ENCODE data around the gene GDA.

The GDA gene

GRCh38 chr9:72203205-72203803 is 54.1 kb downstream of the GDA start:
- Histone ChIP-seq H2AFZ (ENCODE audit: low read depth, low read length) (no peak overlapping the region), H3K36me3 (ENCODE audit: control insufficient read depth in 1 of 2, insufficient read depth in 2 of 2, low read depth in 1 of 2, low read length in 2 of 2) (no peaks in the 10 kb centered on the region), H2AK5ac (ENCODE audit: low read length, severe bottlenecking) (no peak overlapping the region), H3K27ac (ENCODE audit: low read length, poor library complexity, severe bottlenecking) (no peak overlapping the region), H3K9me3 (ENCODE audit: control insufficient read depth, low read length) (no peaks in the 10 kb centered on the region), H2BK120ac (ENCODE audit: low read depth, low read length) (no peak overlapping the region), H3K18ac (ENCODE audit: low read depth in 1 of 2, low read length in 2 of 2) (no peak overlapping the region), H2BK12ac (ENCODE audit: low read length in 2 of 2) (no peak overlapping the region), H3K23ac (ENCODE audit: low read length in 2 of 2) (no peak overlapping the region), H2BK15ac (ENCODE audit: low read depth, poor library complexity, severe bottlenecking) (no peak overlapping the region), H2BK5ac (ENCODE audit: low read depth, low read length, poor library complexity, severe bottlenecking) (no peak overlapping the region), H3K14ac (ENCODE audit: low read length in 2 of 2) (no peak overlapping the region), H3K4me1 (ENCODE audit: control insufficient read depth, insufficient read depth, low read depth, low read length) (no peaks in the 10 kb centered on the region), H3K4me3 (ENCODE audit: insufficient read depth in 1 of 2, low read depth in 1 of 2, low read length in 2 of 2) (no peak overlapping the region), H4K8ac (ENCODE audit: low read length) (no peak overlapping the region), H3K4ac (ENCODE audit: low read depth in 1 of 2, low read length in 2 of 2) (no peak overlapping the region), H3K79me1 (replicated peaks; ENCODE audit: low read length, poor library complexity, severe bottlenecking) (no peaks in the 10 kb centered on the region), H3K4me2 (ENCODE audit: low read length, poor library complexity, severe bottlenecking) (no peak overlapping the region), H3K9ac (ENCODE audit: low read length) (no peak overlapping the region), H3K27me3 (ENCODE audit: control insufficient read depth in 1 of 2, insufficient read depth in 1 of 2, low read length in 2 of 2) (peaks cover 0 to 2% of the 10 kb centered on the region in 2 experiments), H4K91ac (ENCODE audit: low read length) (no peak overlapping the region)
- peak; percentile 32 for DNase-seq
- WGBS = 64% methylated on average over 3 of the region's 3 CpGs

GRCh38 chr9:72204062-72204461 is 54.8 kb downstream of the GDA start:
- no peak overlapping the region for H2BK5ac ChIP-seq (ENCODE audit: low read depth, low read length, poor library complexity, severe bottlenecking)

GRCh38 chr9:72205513-72205912 is 56.3 kb downstream of the GDA start:
- no peak overlapping the region for H2AFZ ChIP-seq (ENCODE audit: low read depth, low read length)
- no peaks in the 10 kb centered on the region for H3K4me1 ChIP-seq (ENCODE audit: control insufficient read depth, insufficient read depth, low read depth, low read length)
- H3K9ac ChIP-seq (ENCODE audit: low read length) = no peak overlapping the region
- DNase-seq = no peak
- no peak overlapping the region for H4K91ac ChIP-seq (ENCODE audit: low read length)
- peaks cover 2 to 3% of the 10 kb centered on the region in 2 experiments for H3K27me3 ChIP-seq (ENCODE audit: control insufficient read depth in 1 of 2, insufficient read depth in 1 of 2, low read length in 2 of 2)
- no peak overlapping the region for H3K14ac ChIP-seq (ENCODE audit: low read length in 2 of 2)
- no peak overlapping the region for H4K8ac ChIP-seq (ENCODE audit: low read length)
- no peak overlapping the region for H2BK15ac ChIP-seq (ENCODE audit: low read depth, poor library complexity, severe bottlenecking)
- no peak overlapping the region for H3K4me3 ChIP-seq (ENCODE audit: insufficient read depth in 1 of 2, low read depth in 1 of 2, low read length in 2 of 2)
- no peaks in the 10 kb centered on the region for H3K9me3 ChIP-seq (ENCODE audit: control insufficient read depth, low read length)
- H3K23ac ChIP-seq (ENCODE audit: low read length in 2 of 2) = no peak overlapping the region
- no peak overlapping the region for H2BK5ac ChIP-seq (ENCODE audit: low read depth, low read length, poor library complexity, severe bottlenecking)
- H2AK5ac ChIP-seq (ENCODE audit: low read length, severe bottlenecking) = no peak overlapping the region
- H2BK120ac ChIP-seq (ENCODE audit: low read depth, low read length) = no peak overlapping the region
- no peaks in the 10 kb centered on the region for H3K36me3 ChIP-seq (ENCODE audit: control insufficient read depth in 1 of 2, insufficient read depth in 2 of 2, low read depth in 1 of 2, low read length in 2 of 2)
- H3K4ac ChIP-seq (ENCODE audit: low read depth in 1 of 2, low read length in 2 of 2) = no peak overlapping the region
- no peak overlapping the region for H2BK12ac ChIP-seq (ENCODE audit: low read length in 2 of 2)
- H3K18ac ChIP-seq (ENCODE audit: low read depth in 1 of 2, low read length in 2 of 2) = no peak overlapping the region
- no peak overlapping the region for H3K4me2 ChIP-seq (ENCODE audit: low read length, poor library complexity, severe bottlenecking)
- H3K27ac ChIP-seq (ENCODE audit: low read length, poor library complexity, severe bottlenecking) = no peak overlapping the region
- H3K79me1 ChIP-seq (replicated peaks; ENCODE audit: low read length, poor library complexity, severe bottlenecking) = no peaks in the 10 kb centered on the region

More at GRCh38 chr9:72204062-72204461, 54.8 kb downstream of the GDA start:
- Histone ChIP-seq H3K9me3 (ENCODE audit: control insufficient read depth, low read length) (no peaks in the 10 kb centered on the region), H3K79me1 (replicated peaks; ENCODE audit: low read length, poor library complexity, severe bottlenecking) (no peaks in the 10 kb centered on the region), H2BK120ac (ENCODE audit: low read depth, low read length) (no peak overlapping the region), H3K23ac (ENCODE audit: low read length in 2 of 2) (no peak overlapping the region), H3K4me1 (ENCODE audit: control insufficient read depth, insufficient read depth, low read depth, low read length) (no peaks in the 10 kb centered on the region), H3K4me2 (ENCODE audit: low read length, poor library complexity, severe bottlenecking) (no peak overlapping the region), H4K8ac (ENCODE audit: low read length) (no peak overlapping the region), H2AFZ (ENCODE audit: low read depth, low read length) (no peak overlapping the region), H3K36me3 (ENCODE audit: control insufficient read depth in 1 of 2, insufficient read depth in 2 of 2, low read depth in 1 of 2, low read length in 2 of 2) (no peaks in the 10 kb centered on the region), H4K91ac (ENCODE audit: low read length) (no peak overlapping the region), H3K9ac (ENCODE audit: low read length) (no peak overlapping the region), H3K14ac (ENCODE audit: low read length in 2 of 2) (no peak overlapping the region), H3K4me3 (ENCODE audit: insufficient read depth in 1 of 2, low read depth in 1 of 2, low read length in 2 of 2) (no peak overlapping the region), H2BK15ac (ENCODE audit: low read depth, poor library complexity, severe bottlenecking) (no peak overlapping the region), H3K4ac (ENCODE audit: low read depth in 1 of 2, low read length in 2 of 2) (no peak overlapping the region), H3K18ac (ENCODE audit: low read depth in 1 of 2, low read length in 2 of 2) (no peak overlapping the region), H3K27ac (ENCODE audit: low read length, poor library complexity, severe bottlenecking) (no peak overlapping the region), H2BK12ac (ENCODE audit: low read length in 2 of 2) (no peak overlapping the region), H3K27me3 (ENCODE audit: control insufficient read depth in 1 of 2, insufficient read depth in 1 of 2, low read length in 2 of 2) (peaks cover 0 to 2% of the 10 kb centered on the region in 2 experiments), H2AK5ac (ENCODE audit: low read length, severe bottlenecking) (no peak overlapping the region)
- DNase-seq = no peak
- 66% methylated on average over 2 of the region's 7 CpGs for whole genome bisulfite sequencing

GRCh38 chr9:72207278-72207677 is 58.0 kb downstream of the GDA start:
- no peak overlapping the region for H2AK5ac ChIP-seq (ENCODE audit: low read length, severe bottlenecking)
- no peak overlapping the region for H3K23ac ChIP-seq (ENCODE audit: low read length in 2 of 2)
- H3K9ac ChIP-seq (ENCODE audit: low read length) = no peak overlapping the region
- H3K4me3 ChIP-seq (ENCODE audit: insufficient read depth in 1 of 2, low read depth in 1 of 2, low read length in 2 of 2) = no peak overlapping the region
- no peak overlapping the region for H2BK120ac ChIP-seq (ENCODE audit: low read depth, low read length)
- no peaks in the 10 kb centered on the region for H3K79me1 ChIP-seq (replicated peaks; ENCODE audit: low read length, poor library complexity, severe bottlenecking)
- no peak overlapping the region for H2AFZ ChIP-seq (ENCODE audit: low read depth, low read length)
- no peak overlapping the region for H2BK5ac ChIP-seq (ENCODE audit: low read depth, low read length, poor library complexity, severe bottlenecking)
- no peak overlapping the region for H3K4me2 ChIP-seq (ENCODE audit: low read length, poor library complexity, severe bottlenecking)
- H3K4ac ChIP-seq (ENCODE audit: low read depth in 1 of 2, low read length in 2 of 2) = no peak overlapping the region
- H3K4me1 ChIP-seq (ENCODE audit: control insufficient read depth, insufficient read depth, low read depth, low read length) = no peaks in the 10 kb centered on the region
- no peak overlapping the region for H3K18ac ChIP-seq (ENCODE audit: low read depth in 1 of 2, low read length in 2 of 2)
- no peak overlapping the region for H3K14ac ChIP-seq (ENCODE audit: low read length in 2 of 2)
- H3K27me3 ChIP-seq (ENCODE audit: control insufficient read depth in 1 of 2, insufficient read depth in 1 of 2, low read length in 2 of 2) = peaks cover 3 to 8% of the 10 kb centered on the region in 2 experiments
- H2BK12ac ChIP-seq (ENCODE audit: low read length in 2 of 2) = no peak overlapping the region
- no peaks in the 10 kb centered on the region for H3K36me3 ChIP-seq (ENCODE audit: control insufficient read depth in 1 of 2, insufficient read depth in 2 of 2, low read depth in 1 of 2, low read length in 2 of 2)
- H2BK15ac ChIP-seq (ENCODE audit: low read depth, poor library complexity, severe bottlenecking) = no peak overlapping the region
- no peak for DNase-seq
- H3K9me3 ChIP-seq (ENCODE audit: control insufficient read depth, low read length) = no peaks in the 10 kb centered on the region
- no peak overlapping the region for H4K8ac ChIP-seq (ENCODE audit: low read length)
- no peak overlapping the region for H3K27ac ChIP-seq (ENCODE audit: low read length, poor library complexity, severe bottlenecking)
- H4K91ac ChIP-seq (ENCODE audit: low read length) = no peak overlapping the region
